Measurements from ENCODE around the gene IVNS1ABP. TPM values are rescaled to one million over a fixed set of nuclear protein-coding genes. Genes with fewer than 3 reads are reported as not detected.

Gene IVNS1ABP
- total and polyA plus RNA-seq, 2 experiments from 2014 or later: 73.5 to 162 TPM

- H3K36me3 ChIP-seq (ENCODE audit: insufficient read depth): no peaks in the 10 kb centered on the region
- Mint-ChIP-seq H3K36me3 (ENCODE audit: low read depth) (no peaks in the 10 kb centered on the region), H3K4me1 (peaks cover 25% of the 10 kb centered on the region), H3K9me3 (no peaks in the 10 kb centered on the region), H3K27me3 (ENCODE audit: insufficient read depth, low read depth, poor library complexity) (peaks cover 2% of the 10 kb centered on the region), H3K4me3 (no peak overlapping the region), H3K27ac (no peak overlapping the region)
- no peaks in the 10 kb centered on the region for H3K4me1 ChIP-seq (ENCODE audit: insufficient read depth)
- no peak overlapping the region for H3K4me2 ChIP-seq
- DNase-seq (ENCODE audit: low spot score) (no peak), ATAC-seq (peak; percentile 54; the same call in 2 of the 3 replicates)
- H4K20me1 ChIP-seq (replicated peaks; ENCODE audit: insufficient read depth): no peaks in the 10 kb centered on the region
- H2AFZ ChIP-seq: no peak overlapping the region
- no peak overlapping the region for H3K4me3 ChIP-seq
- no peaks in the 10 kb centered on the region for H3K79me2 ChIP-seq (replicated peaks; ENCODE audit: insufficient read depth)
- peaks cover 4% of the 10 kb centered on the region; the same call in 1 of the 2 replicates for H3K9me2 ChIP-seq (ENCODE audit: insufficient read depth)
- H3F3A ChIP-seq (replicated peaks; ENCODE audit: low read depth): no peaks in the 10 kb centered on the region
- H3K27ac ChIP-seq (ENCODE audit: low read depth): no peak overlapping the region
- no peak for TF ChIP-seq ETS1 (IDR thresholded peaks at IDR 0.05)
- no peak for TF ChIP-seq JUNB (IDR thresholded peaks at IDR 0.05; ENCODE audit: unreplicated experiment)
- H3K27me3 ChIP-seq (ENCODE audit: insufficient read depth): no peaks in the 10 kb centered on the region
Measured at GRCh38 chr1:185343306-185343705, 26.3 kb upstream of the IVNS1ABP start.

- Histone ChIP-seq H3K4me1 (ENCODE audit: insufficient read depth) (no peaks in the 10 kb centered on the region), H3K79me2 (replicated peaks; ENCODE audit: insufficient read depth) (no peaks in the 10 kb centered on the region), H3F3A (replicated peaks; ENCODE audit: low read depth) (no peaks in the 10 kb centered on the region), H3K4me3 (no peak overlapping the region), H3K9me2 (ENCODE audit: insufficient read depth) (peaks cover 4% of the 10 kb centered on the region; the same call in 1 of the 2 replicates), H3K36me3 (ENCODE audit: insufficient read depth) (no peaks in the 10 kb centered on the region), H3K4me2 (no peak overlapping the region), H2AFZ (no peak overlapping the region), H3K27me3 (ENCODE audit: insufficient read depth) (no peaks in the 10 kb centered on the region), H4K20me1 (replicated peaks; ENCODE audit: insufficient read depth) (no peaks in the 10 kb centered on the region), H3K27ac (ENCODE audit: low read depth) (no peak overlapping the region)
- Mint-ChIP-seq H3K27me3 (ENCODE audit: insufficient read depth, low read depth, poor library complexity) (peaks cover 2% of the 10 kb centered on the region), H3K27ac (no peak overlapping the region), H3K4me1 (peaks cover 25% of the 10 kb centered on the region), H3K36me3 (ENCODE audit: low read depth) (no peaks in the 10 kb centered on the region), H3K4me3 (no peak overlapping the region), H3K9me3 (no peaks in the 10 kb centered on the region)
- DNase-seq (ENCODE audit: low spot score) (no peak), ATAC-seq (no peak)
- TF ChIP-seq REST (IDR thresholded peaks at IDR 0.05; ENCODE audit: unreplicated experiment) (no peak), CTCF (conservative IDR thresholded peaks at IDR 0.05; ENCODE audit: low read depth in 2 of 2) (no peak), STAT1 (IDR thresholded peaks at IDR 0.05; ENCODE audit: unreplicated experiment) (no peak), EZH2phosphoT487 (IDR thresholded peaks at IDR 0.05; ENCODE audit: unreplicated experiment) (no peak), NANOG (IDR thresholded peaks at IDR 0.05; ENCODE audit: borderline replicate concordance) (no peak), ZNF331 (CRISPR knock-in tag; IDR thresholded peaks at IDR 0.05; ENCODE audit: low read depth) (no peak), POLR2AphosphoS5 (IDR thresholded peaks at IDR 0.05; ENCODE audit: low read depth) (no peak), JUNB (IDR thresholded peaks at IDR 0.05; ENCODE audit: unreplicated experiment) (no peak), ZNF114 (CRISPR knock-in tag; IDR thresholded peaks at IDR 0.05) (no peak), ETS1 (IDR thresholded peaks at IDR 0.05) (no peak)
Measured at GRCh38 chr1:185342672-185343259, 25.7 kb upstream of the IVNS1ABP start.
